Hepatocyte (in vitro differentiated cells): ENCODE results near the gene USP47. TPM values are rescaled to one million over a fixed set of nuclear protein-coding genes. Genes with fewer than 3 reads are reported as not detected.

Experiments used
- DNase-seq: peaks from one replicate; pipeline ENCODE4 v3.0.0-alpha.2; 2016; ENCODE audit warnings: low spot score
- H2AFZ ChIP-seq: fragments of 200-600 bp; sonication (generic); 2 replicates; pipeline ENCODE4 v1.6.0; 2016; ENCODE audit warnings: antibody characterized with exemption, mild to moderate bottlenecking
- H3K27ac ChIP-seq: fragments of 200-600 bp; sonication (generic); 2 replicates; pipeline ENCODE4 v1.5.1; 2016; ENCODE audit warnings: mild to moderate bottlenecking
- H3K27me3 ChIP-seq: fragments of 200-600 bp; sonication (generic); 2 replicates; pipeline ENCODE4 v1.6.1; 2016
- H3K36me3 ChIP-seq: fragments of 200-600 bp; sonication (generic); replicated peaks from 2 replicates; pipeline ENCODE4 v1.5.1; 2016; ENCODE audit warnings: low read depth; ENCODE audit not compliant: insufficient read depth
- H3K4me1 ChIP-seq: fragments of 200-600 bp; sonication (generic); 2 replicates; pipeline ENCODE4 v1.5.1; 2016; ENCODE audit warnings: mild to moderate bottlenecking, moderate library complexity; ENCODE audit not compliant: insufficient read depth
- H3K4me2 ChIP-seq: fragments of 200-600 bp; sonication (generic); 2 replicates; pipeline ENCODE4 v1.6.0; 2016
- H3K4me3 ChIP-seq: fragments of 200-600 bp; sonication (generic); 2 replicates; pipeline ENCODE4 v1.5.1; 2016; ENCODE audit warnings: mild to moderate bottlenecking
- H3K79me2 ChIP-seq: fragments of 200-600 bp; sonication (generic); 2 replicates; pipeline ENCODE4 v1.6.0; 2017; ENCODE audit warnings: mild to moderate bottlenecking
- H3K9me2 ChIP-seq: fragments of 200-600 bp; sonication (generic); replicated peaks from 2 replicates; pipeline ENCODE4 v1.6.0; 2017; ENCODE audit warnings: mild to moderate bottlenecking; ENCODE audit not compliant: insufficient read depth
- H3K9me3 ChIP-seq: fragments of 200-600 bp; sonication (generic); 2 replicates; pipeline ENCODE4 v1.5.1; 2016; ENCODE audit warnings: low read depth, mild to moderate bottlenecking
- H4K20me1 ChIP-seq: fragments of 200-600 bp; sonication (generic); 2 replicates; pipeline ENCODE4 v1.6.0; 2016; ENCODE audit warnings: mild to moderate bottlenecking; ENCODE audit not compliant: insufficient read depth, poor library complexity, severe bottlenecking
- CTCF ChIP-seq: fragments of 200-600 bp; sonication (generic); IDR thresholded peaks from 2 replicates; pipeline ENCODE4 v1.5.1; 2016; ENCODE audit warnings: antibody characterized with exemption, mild to moderate bottlenecking; ENCODE audit not compliant: poor library complexity
- EZH2 ChIP-seq: fragments of 200-600 bp; sonication (generic); IDR thresholded peaks from 2 replicates; pipeline ENCODE4 v1.6.1; 2016; ENCODE audit warnings: antibody characterized with exemption, mild to moderate bottlenecking, borderline replicate concordance
- EZH2phosphoT487 ChIP-seq: fragments of 200-600 bp; sonication (generic); IDR thresholded peaks from one replicate; pipeline ENCODE4 v1.6.1; 2018; ENCODE audit warnings: antibody characterized with exemption, mild to moderate bottlenecking, low read depth, moderate library complexity; ENCODE audit not compliant: unreplicated experiment, severe bottlenecking
- WGBS: methylation state at CpG from one replicate; pipeline ENCODE4 v1.1.6; 2016; ENCODE audit warnings: low lambda C conversion rate; ENCODE audit errors: missing lambda C conversion rate; 5-methylcytosine and 5-hydroxymethylcytosine counted together
- polyA plus RNA-seq: library from polyadenylated mRNA; unstranded; fragments of >200 nt; fragmentation: Nextera tagmentation; extraction: Ambion mirVana; gene quantifications from 2 replicates; pipeline ENCODE4 v1.2.1, GENCODE V29; 2016
- total RNA-seq: library from RNA; depleted of rRNA; stranded (reverse); fragments of >200 nt; gene quantifications from 2 replicates; pipeline ENCODE4 v1.2.3, GENCODE V29; 2014

USP47 gene
- total and polyA plus RNA-seq, 2 experiments from 2014 or later: 34.0 to 76.9 TPM

- Histone ChIP-seq H3K36me3 (no peaks in the 10 kb centered on the region), H3K4me2 (no peak overlapping the region), H4K20me1 (no peaks in the 10 kb centered on the region), H3K9me2 (no peaks in the 10 kb centered on the region), H2AFZ (no peak overlapping the region), H3K4me3 (no peak overlapping the region), H3K27ac (peak overlapping the region; percentile 75), H3K79me2 (no peaks in the 10 kb centered on the region), H3K9me3 (no peaks in the 10 kb centered on the region), H3K27me3 (no peaks in the 10 kb centered on the region), H3K4me1 (peaks cover 24% of the 10 kb centered on the region)
- 60% methylated on average over 11 of the region's 11 CpGs for WGBS
- no peak for TF ChIP-seq EZH2
- TF ChIP-seq EZH2phosphoT487: no peak
- DNase-seq: no peak
Observed at GRCh38 chr11:11968511-11969280, 126.9 kb downstream of the USP47 start.

DNA sequence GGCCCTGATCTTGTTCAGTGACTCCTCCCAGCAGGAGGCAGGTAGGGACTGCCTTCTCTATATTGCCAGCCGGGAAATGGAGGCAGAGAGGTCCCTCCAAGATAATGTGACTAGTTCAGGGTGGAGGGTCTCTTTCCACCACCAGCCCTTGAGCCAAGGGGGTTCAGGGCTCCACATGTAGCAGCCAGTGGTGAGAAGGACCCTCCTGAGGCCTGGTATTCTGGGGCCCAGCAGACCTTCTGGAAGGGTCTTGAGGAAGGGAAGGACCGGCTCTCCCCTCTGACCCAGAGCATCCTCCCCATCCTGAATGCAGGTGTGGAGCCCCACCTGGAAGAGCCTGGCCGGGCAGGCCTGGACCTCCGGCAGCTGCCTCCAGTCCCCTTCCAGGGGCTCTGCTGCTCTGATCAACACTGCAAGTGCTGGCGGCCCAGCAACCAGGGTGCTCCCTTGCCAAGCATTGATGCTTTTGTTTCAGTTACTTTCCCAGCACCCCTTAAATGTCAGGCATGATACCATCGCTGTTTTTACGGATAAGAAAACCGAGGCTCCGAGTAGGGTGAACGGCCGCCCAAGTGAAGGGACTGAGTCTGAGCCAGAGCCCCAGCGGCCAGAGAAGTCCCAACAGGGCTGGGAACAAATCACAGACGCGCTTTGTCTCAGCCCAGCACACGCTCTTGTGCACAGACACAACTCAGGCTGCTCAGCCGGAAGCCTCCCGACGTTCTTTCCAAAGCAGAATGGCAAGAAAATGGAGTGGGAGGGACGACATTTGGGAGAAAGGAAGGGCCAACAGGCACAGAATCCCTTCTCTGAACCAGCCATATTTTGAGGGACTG is 127.8 kb downstream of the USP47 start:
- H3K9me2 ChIP-seq: no peaks in the 10 kb centered on the region
- no peaks in the 10 kb centered on the region for H3K36me3 ChIP-seq
- H3K4me1 ChIP-seq: peaks cover 28% of the 10 kb centered on the region
- WGBS: 87% methylated on average over 19 of the region's 19 CpGs
- no peaks in the 10 kb centered on the region for H3K79me2 ChIP-seq
- no peak for TF ChIP-seq CTCF
- no peak for TF ChIP-seq EZH2
- no peak for TF ChIP-seq EZH2phosphoT487
- no peak overlapping the region for H2AFZ ChIP-seq
- H3K9me3 ChIP-seq: no peaks in the 10 kb centered on the region
- no peak for DNase-seq
- peak overlapping the region; percentile 75 for H3K27ac ChIP-seq
- no peak overlapping the region for H3K4me3 ChIP-seq
- H4K20me1 ChIP-seq: no peaks in the 10 kb centered on the region
- no peak overlapping the region for H3K4me2 ChIP-seq
- H3K27me3 ChIP-seq: no peaks in the 10 kb centered on the region

GRCh38 chr11:11970556-11970955 is 128.8 kb downstream of the USP47 start:
- Histone ChIP-seq H3K27ac (no peak overlapping the region), H3K36me3 (no peaks in the 10 kb centered on the region), H3K4me1 (peaks cover 28% of the 10 kb centered on the region), H2AFZ (no peak overlapping the region), H3K4me3 (no peak overlapping the region), H3K79me2 (no peaks in the 10 kb centered on the region), H3K9me2 (no peaks in the 10 kb centered on the region), H3K9me3 (no peaks in the 10 kb centered on the region), H4K20me1 (no peaks in the 10 kb centered on the region), H3K27me3 (no peaks in the 10 kb centered on the region), H3K4me2 (no peak overlapping the region)
- no peak for DNase-seq
- WGBS: 100% methylated on average over 2 of the region's 2 CpGs
- TF ChIP-seq EZH2 (no peak), EZH2phosphoT487 (no peak), CTCF (no peak)
